Stimulated activated CD4-positive, alpha-beta T cell treated with anti-CD3 and anti-CD28 coated beads, Interleukin-15, amount 100 ng/mL, for 48 hours (primary cell): Measurements from ENCODE around the gene SMOC1.

Experiments used
- DNase-seq, 2 donors: peaks; one replicate each; pipeline ENCODE4 v3.0.0-alpha.2; 2020; ENCODE audit warnings: low read depth in 2 of 2

SMOC1 gene

GRCh38 chr14:70034257-70034656 lies 155.0 kb downstream of the SMOC1 start:
- DNase-seq = no peak

- DNase-seq = no peak
Measured at GRCh38 chr14:70036665-70037064, 157.4 kb downstream of the SMOC1 start.

GRCh38 chr14:70043001-70043400 lies 163.8 kb downstream of the SMOC1 start:
- DNase-seq = no peak

GRCh38 chr14:70045310-70045709 lies 166.1 kb downstream of the SMOC1 start:
- DNase-seq = no peak

- peak in 1 of 2 donors; percentile 7 for DNase-seq
Measured at GRCh38 chr14:70045844-70046535, 166.8 kb downstream of the SMOC1 start.

- no peak for DNase-seq
Measured at GRCh38 chr14:70047598-70048312, 168.5 kb downstream of the SMOC1 start.

- no peak for DNase-seq
Measured at GRCh38 chr14:70048313-70048654, 169.1 kb downstream of the SMOC1 start.

GRCh38 chr14:70049605-70050004 lies 170.4 kb downstream of the SMOC1 start:
- no peak for DNase-seq

GRCh38 chr14:70050136-70050535 lies 170.9 kb downstream of the SMOC1 start:
- DNase-seq = no peak

- no peak for DNase-seq
Measured at GRCh38 chr14:70052990-70053389, 173.8 kb downstream of the SMOC1 start.

GRCh38 chr14:70057519-70058136 lies 178.4 kb downstream of the SMOC1 start:
- no peak for DNase-seq

GRCh38 chr14:70059545-70059944 lies 180.3 kb downstream of the SMOC1 start:
- DNase-seq = no peak

GRCh38 chr14:70061108-70061507 lies 181.9 kb downstream of the SMOC1 start:
- DNase-seq = no peak

GRCh38 chr14:70064136-70064865 lies 185.1 kb downstream of the SMOC1 start:
- DNase-seq = no peak

- no peak for DNase-seq
Measured at GRCh38 chr14:70067810-70068209, 188.6 kb downstream of the SMOC1 start.

- DNase-seq = no peak
Measured at GRCh38 chr14:70069186-70069585, 190.0 kb downstream of the SMOC1 start.

GRCh38 chr14:70073924-70074566 lies 194.8 kb downstream of the SMOC1 start:
- DNase-seq = peak; percentile 16 to 47

GRCh38 chr14:70077005-70077404 lies 197.8 kb downstream of the SMOC1 start:
- DNase-seq = no peak

- DNase-seq = no peak
Measured at GRCh38 chr14:70077720-70078119, 198.5 kb downstream of the SMOC1 start.

GRCh38 chr14:70078329-70078728 lies 199.1 kb downstream of the SMOC1 start:
- no peak for DNase-seq

GRCh38 chr14:70080076-70080475 lies 200.9 kb downstream of the SMOC1 start:
- no peak for DNase-seq
